ENCODE data around the gene ELF1. TPM values are rescaled to one million over a fixed set of nuclear protein-coding genes. Genes with fewer than 3 reads are reported as not detected.
"Not testable (repeated sequence)": the region's sequence is repeated elsewhere in the genome, so short reads cannot be mapped to it uniquely, and the experiment has no call there.

ELF1 gene
- total and polyA plus RNA-seq, 12 donors: 9.9 to 60.5 (median 38.2) TPM

DNA sequence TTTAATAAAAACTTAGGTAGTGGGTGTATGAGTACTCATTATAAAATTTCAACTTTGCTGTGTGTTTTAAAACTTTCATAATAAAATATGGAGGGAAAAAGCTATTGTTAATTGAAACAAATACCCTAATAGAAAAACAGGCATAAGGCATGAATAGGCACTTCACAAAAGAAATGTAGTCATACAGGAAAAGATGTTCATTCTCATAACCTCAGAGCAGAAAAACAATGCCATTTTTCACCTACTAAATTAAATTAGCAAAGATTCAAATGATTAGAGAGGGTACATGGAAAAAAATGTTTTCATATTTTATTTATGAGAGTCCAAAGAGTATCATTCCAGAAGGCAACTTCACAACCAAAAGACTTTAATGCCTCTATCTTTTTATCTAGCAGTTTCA, 20.6 kb upstream of the ELF1 start:
- intact Hi-C loops (cut with DNase I): no loop called here
- Histone ChIP-seq H3K4me3 (no peak overlapping the region), H3K4me1 (peaks cover 0 to 29% (median 6%) of the 10 kb centered on the region in 9 donors), H3K36me3 (no peaks in the 10 kb centered on the region), H3K27ac (no peak overlapping the region), H3K9me3 (peaks cover 0 to 14% (median 0%) of the 10 kb centered on the region in 11 donors), H3K27me3 (no peaks in the 10 kb centered on the region)
- TF ChIP-seq, protein P1, sequence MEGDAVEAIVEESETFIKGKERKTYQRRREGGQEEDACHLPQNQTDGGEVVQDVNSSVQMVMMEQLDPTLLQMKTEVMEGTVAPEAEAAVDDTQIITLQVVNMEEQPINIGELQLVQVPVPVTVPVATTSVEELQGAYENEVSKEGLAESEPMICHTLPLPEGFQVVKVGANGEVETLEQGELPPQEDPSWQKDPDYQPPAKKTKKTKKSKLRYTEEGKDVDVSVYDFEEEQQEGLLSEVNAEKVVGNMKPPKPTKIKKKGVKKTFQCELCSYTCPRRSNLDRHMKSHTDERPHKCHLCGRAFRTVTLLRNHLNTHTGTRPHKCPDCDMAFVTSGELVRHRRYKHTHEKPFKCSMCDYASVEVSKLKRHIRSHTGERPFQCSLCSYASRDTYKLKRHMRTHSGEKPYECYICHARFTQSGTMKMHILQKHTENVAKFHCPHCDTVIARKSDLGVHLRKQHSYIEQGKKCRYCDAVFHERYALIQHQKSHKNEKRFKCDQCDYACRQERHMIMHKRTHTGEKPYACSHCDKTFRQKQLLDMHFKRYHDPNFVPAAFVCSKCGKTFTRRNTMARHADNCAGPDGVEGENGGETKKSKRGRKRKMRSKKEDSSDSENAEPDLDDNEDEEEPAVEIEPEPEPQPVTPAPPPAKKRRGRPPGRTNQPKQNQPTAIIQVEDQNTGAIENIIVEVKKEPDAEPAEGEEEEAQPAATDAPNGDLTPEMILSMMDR (IDR thresholded peaks at IDR 0.05): no peak
- DNase-seq (no peak), ATAC-seq (no peak)

DNA sequence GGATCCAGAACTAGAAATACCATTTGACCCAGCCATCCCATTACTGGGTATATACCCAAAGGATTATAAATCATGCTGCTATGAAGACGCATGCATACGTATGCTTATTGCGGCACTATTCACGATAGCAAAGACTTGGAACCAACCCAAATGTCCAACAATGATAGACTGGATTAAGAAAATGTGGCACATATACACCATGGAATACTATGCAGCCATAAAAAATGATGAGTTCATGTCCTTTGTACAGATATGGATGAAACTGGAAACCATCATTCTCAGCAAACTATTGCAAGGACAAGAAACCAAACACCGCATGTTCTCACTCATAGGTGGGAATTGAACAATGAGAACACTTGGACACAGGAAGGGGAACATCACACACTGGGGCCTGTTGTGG, 17.4 kb upstream of the ELF1 start:
- H3K27ac ChIP-seq; H3K27me3 ChIP-seq; ATAC-seq; intact Hi-C loops (cut with DNase I); H3K4me3 ChIP-seq; H3K36me3 ChIP-seq; H3K9me3 ChIP-seq; DNase-seq: not testable (repeated sequence)
- peaks cover 0 to 50% (median 25%) of the 10 kb centered on the region in 9 donors for H3K4me1 ChIP-seq
- 88 to 92% methylated on average over 5 of the region's 5 CpGs for WGBS, 2 donors

- Histone ChIP-seq H3K9me3 (no peaks in the 10 kb centered on the region), H3K36me3 (no peaks in the 10 kb centered on the region), H3K27me3 (no peaks in the 10 kb centered on the region), H3K4me1 (peaks cover 0 to 42% (median 23%) of the 10 kb centered on the region in 9 donors), H3K27ac (no peak overlapping the region), H3K4me3 (no peak overlapping the region)
- intact Hi-C loops (cut with DNase I): no loop called here
- DNase-seq (no peak), ATAC-seq (no peak)
- TF ChIP-seq, protein P1 (IDR thresholded peaks at IDR 0.05): no peak
- WGBS, 2 donors: 85 to 89% methylated on average over 5 of the region's 5 CpGs
Measured at GRCh38 chr13:41034881-41035280, 15.8 kb upstream of the ELF1 start.

DNA sequence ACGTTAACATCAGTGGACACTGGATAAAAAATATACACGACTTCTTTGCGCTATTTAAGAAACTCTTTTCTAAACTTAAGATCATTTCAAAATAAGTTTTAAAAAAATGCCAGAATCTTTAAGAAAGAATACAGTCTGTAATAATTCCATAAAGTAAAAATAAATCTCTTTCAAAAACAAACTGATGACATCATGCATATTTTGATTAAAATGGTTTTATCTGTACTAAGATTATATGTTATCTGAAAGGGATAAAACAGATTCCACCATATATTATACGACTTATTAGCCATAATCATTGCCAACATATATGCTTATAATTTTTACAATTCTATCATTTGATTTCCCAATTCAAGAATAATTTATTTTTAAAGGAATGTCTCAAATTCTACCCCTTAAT, 15.3 kb upstream of the ELF1 start:
- DNase-seq: no peak
- 79% methylated on average over 4 of the region's 4 CpGs for WGBS, 2 donors
- TF ChIP-seq, protein P1 (IDR thresholded peaks at IDR 0.05): no peak

DNA sequence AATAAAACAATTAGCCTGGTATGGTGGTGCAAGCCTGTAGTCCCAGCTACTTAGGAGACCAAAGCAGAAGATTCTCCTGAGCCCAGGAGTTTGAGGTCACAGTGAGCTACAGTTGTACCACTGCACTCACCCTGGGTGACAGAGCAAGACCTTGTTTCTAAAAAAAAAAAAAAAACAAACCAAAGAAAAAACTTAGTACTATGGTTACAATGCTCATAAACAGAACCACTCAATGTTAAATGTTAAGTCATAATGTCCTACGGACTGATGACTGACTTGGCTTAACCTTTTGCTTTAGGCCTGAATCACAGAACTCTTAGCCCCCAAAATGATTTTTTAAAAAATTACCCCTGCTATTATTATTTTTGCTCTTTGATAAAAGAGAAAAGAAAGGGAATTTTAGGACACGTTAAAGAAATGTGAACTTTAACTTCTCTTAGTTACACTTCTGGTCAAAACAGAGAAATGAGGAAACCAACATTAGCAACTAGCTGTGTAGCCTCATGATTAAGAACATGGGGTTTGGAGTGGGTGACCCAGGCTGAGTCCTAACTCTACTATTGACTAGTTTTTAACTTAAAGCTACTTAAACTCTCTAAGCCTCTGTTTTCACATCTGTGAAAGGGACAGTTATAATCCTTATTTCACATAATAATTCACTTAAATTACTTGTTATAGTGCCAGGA, 13.7 kb upstream of the ELF1 start:
- H3K27me3 ChIP-seq: no peaks in the 10 kb centered on the region
- H3K9me3 ChIP-seq: no peaks in the 10 kb centered on the region
- peak overlapping the region in 1 of 10 donors; percentile 17 for H3K27ac ChIP-seq
- no peak overlapping the region for H3K4me3 ChIP-seq
- intact Hi-C loops (cut with DNase I): no loop called here
- H3K4me1 ChIP-seq: peaks cover 0 to 53% (median 26%) of the 10 kb centered on the region in 9 donors
- H3K36me3 ChIP-seq: no peaks in the 10 kb centered on the region
- 41 to 70% methylated on average over 2 of the region's 2 CpGs for WGBS, 2 donors
- TF ChIP-seq, protein P1 (IDR thresholded peaks at IDR 0.05): no peak
- no peak for DNase-seq
- peak in 4 of 8 donors; percentile 17 to 29 (median 24) for ATAC-seq

More for the DNA sequence above, 15.3 kb upstream of the ELF1 start:
- Histone ChIP-seq H3K27ac (no peak overlapping the region), H3K27me3 (no peaks in the 10 kb centered on the region), H3K36me3 (no peaks in the 10 kb centered on the region), H3K4me1 (peaks cover 0 to 42% (median 18%) of the 10 kb centered on the region in 9 donors), H3K9me3 (no peaks in the 10 kb centered on the region), H3K4me3 (no peak overlapping the region)
- intact Hi-C loops (cut with DNase I): no loop called here
- no peak for ATAC-seq
